ENCODE results near the gene PCDHGB7. TPM values are rescaled to one million over a fixed set of nuclear protein-coding genes. Genes with fewer than 3 reads are reported as not detected.

The PCDHGB7 gene
- total RNA-seq, 1 experiment from 2014 or later: 0.54 TPM

DNA sequence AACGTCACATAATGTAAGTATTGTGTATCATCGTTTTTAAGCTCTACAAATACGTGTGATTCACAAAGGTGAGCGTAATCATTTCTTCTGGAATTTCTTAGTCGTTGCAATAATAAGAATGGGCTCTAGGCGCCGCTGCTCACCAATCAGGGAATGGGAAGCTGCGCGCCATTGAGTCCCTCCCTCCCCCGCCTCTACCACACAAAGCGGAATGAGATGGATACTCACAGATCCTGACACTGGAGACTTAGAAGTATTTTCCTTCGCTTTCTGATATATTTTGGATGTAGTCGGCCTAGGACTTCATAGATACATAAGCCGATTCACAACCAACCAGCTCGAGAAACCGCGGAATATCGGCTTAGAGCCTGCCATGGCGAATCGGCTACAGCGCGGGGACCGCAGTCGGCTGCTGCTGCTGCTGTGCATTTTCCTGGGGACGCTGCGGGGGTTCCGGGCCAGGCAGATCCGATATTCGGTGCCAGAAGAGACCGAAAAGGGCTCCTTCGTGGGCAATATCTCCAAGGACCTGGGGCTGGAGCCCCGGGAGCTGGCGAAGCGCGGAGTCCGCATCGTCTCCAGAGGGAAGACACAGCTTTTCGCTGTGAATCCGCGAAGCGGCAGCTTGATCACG is 3.5 kb downstream of the PCDHGB7 start, which contains the start of gene PCDHGA11:
TSS of gene PCDHGA11 (plus strand) at position 197 of the 634 bp plus-strand sequence. CDS start at position 374, 177 bp downstream.
- no peaks in the 10 kb centered on the region for H4K20me1 ChIP-seq (ENCODE audit: insufficient read depth)
- ATAC-seq (no peak), DNase-seq (ENCODE audit: low read depth, low spot score) (peak; percentile 4)
- no peak within 1 kb of the TSS for H2AFZ ChIP-seq (ENCODE audit: low read depth, low read length, poor library complexity, severe bottlenecking)
- no peaks in the 10 kb centered on the region for H3K79me2 ChIP-seq (ENCODE audit: insufficient read depth, low read length)
- RAD21 ChIA-PET (ENCODE audit: low non-redundant PET in 1 of 2, low total read pairs in 2 of 2, uncharacterized antibody in 2 of 2, unreplicated experiment in 2 of 2): no interaction called here
- intact Hi-C loops (cut with micrococcal nuclease): no loop called here
- H3K4me3 ChIP-seq (replicated peaks in 1 of 2; ENCODE audit: low read depth in 1 of 2, low read length in 2 of 2): no peak within 1 kb of the TSS
- POLR2A ChIA-PET: no interaction called here
- CTCF ChIA-PET: interaction anchor here (0.7 to 1.9 kb wide), 5 partner anchors 8 to 143 kb away, joined by 5 to 11 read pairs (median 6); partner anchors contain the start of gene PCDHGA10
- no peaks in the 10 kb centered on the region for H3K4me1 ChIP-seq (ENCODE audit: control insufficient read depth in 1 of 2, insufficient read depth in 2 of 2, low read length in 2 of 2)
- peaks cover 4 to 22% of the 10 kb centered on the region in 2 experiments; a peak in 2 of 4 replicates for H3K9me3 ChIP-seq (ENCODE audit: control insufficient read depth in 1 of 2, insufficient read depth in 1 of 2, low read depth in 1 of 2, low read length in 2 of 2)
- H3K27me3 ChIP-seq (ENCODE audit: insufficient read depth, low read length): no peaks in the 10 kb centered on the region
- no peak within 1 kb of the TSS for H3K4me2 ChIP-seq (ENCODE audit: low read length)
- BruUV-seq (replicated peaks): no TSS peak
- no peak within 1 kb of the TSS for H3K9ac ChIP-seq (ENCODE audit: low read length)
- no peaks in the 10 kb centered on the region for H3K36me3 ChIP-seq (ENCODE audit: control insufficient read depth in 1 of 2, insufficient read depth in 2 of 2, low read length in 2 of 2)
- TF ChIP-seq RAD21 (IDR thresholded peaks at IDR 0.05; ENCODE audit: low read depth) (peak; percentile 59), CEBPB (IDR thresholded peaks at IDR 0.05; ENCODE audit: low read depth) (no peak)
- TF ChIP-seq, protein P1, sequence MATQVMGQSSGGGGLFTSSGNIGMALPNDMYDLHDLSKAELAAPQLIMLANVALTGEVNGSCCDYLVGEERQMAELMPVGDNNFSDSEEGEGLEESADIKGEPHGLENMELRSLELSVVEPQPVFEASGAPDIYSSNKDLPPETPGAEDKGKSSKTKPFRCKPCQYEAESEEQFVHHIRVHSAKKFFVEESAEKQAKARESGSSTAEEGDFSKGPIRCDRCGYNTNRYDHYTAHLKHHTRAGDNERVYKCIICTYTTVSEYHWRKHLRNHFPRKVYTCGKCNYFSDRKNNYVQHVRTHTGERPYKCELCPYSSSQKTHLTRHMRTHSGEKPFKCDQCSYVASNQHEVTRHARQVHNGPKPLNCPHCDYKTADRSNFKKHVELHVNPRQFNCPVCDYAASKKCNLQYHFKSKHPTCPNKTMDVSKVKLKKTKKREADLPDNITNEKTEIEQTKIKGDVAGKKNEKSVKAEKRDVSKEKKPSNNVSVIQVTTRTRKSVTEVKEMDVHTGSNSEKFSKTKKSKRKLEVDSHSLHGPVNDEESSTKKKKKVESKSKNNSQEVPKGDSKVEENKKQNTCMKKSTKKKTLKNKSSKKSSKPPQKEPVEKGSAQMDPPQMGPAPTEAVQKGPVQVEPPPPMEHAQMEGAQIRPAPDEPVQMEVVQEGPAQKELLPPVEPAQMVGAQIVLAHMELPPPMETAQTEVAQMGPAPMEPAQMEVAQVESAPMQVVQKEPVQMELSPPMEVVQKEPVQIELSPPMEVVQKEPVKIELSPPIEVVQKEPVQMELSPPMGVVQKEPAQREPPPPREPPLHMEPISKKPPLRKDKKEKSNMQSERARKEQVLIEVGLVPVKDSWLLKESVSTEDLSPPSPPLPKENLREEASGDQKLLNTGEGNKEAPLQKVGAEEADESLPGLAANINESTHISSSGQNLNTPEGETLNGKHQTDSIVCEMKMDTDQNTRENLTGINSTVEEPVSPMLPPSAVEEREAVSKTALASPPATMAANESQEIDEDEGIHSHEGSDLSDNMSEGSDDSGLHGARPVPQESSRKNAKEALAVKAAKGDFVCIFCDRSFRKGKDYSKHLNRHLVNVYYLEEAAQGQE (IDR thresholded peaks at IDR 0.05; ENCODE audit: low read depth): no peak
- TF ChIP-seq, protein P2, sequence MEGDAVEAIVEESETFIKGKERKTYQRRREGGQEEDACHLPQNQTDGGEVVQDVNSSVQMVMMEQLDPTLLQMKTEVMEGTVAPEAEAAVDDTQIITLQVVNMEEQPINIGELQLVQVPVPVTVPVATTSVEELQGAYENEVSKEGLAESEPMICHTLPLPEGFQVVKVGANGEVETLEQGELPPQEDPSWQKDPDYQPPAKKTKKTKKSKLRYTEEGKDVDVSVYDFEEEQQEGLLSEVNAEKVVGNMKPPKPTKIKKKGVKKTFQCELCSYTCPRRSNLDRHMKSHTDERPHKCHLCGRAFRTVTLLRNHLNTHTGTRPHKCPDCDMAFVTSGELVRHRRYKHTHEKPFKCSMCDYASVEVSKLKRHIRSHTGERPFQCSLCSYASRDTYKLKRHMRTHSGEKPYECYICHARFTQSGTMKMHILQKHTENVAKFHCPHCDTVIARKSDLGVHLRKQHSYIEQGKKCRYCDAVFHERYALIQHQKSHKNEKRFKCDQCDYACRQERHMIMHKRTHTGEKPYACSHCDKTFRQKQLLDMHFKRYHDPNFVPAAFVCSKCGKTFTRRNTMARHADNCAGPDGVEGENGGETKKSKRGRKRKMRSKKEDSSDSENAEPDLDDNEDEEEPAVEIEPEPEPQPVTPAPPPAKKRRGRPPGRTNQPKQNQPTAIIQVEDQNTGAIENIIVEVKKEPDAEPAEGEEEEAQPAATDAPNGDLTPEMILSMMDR (IDR thresholded peaks at IDR 0.05 in 2 of 3, conservative IDR thresholded peaks at IDR 0.05 in 1 of 3; ENCODE audit: borderline replicate concordance in 1 of 3, insufficient read depth in 1 of 3, low read depth in 2 of 3, low read length in 2 of 3): peak; percentile 31 to 48 (median 42); a peak in 3 of 6 replicates
- no peaks in the 10 kb centered on the region for H3K9me2 ChIP-seq (ENCODE audit: insufficient read depth)
- H3K27ac ChIP-seq (ENCODE audit: low read depth, low read length): no peak within 1 kb of the TSS
